ENCODE data around the gene ZSCAN9. TPM values are rescaled to one million over a fixed set of nuclear protein-coding genes. Genes with fewer than 3 reads are reported as not detected.
A peak's percentile ranks its signal among the peaks of the same experiment; 100 is the strongest.

Gene ZSCAN9
- total RNA-seq, 2 experiments from 2014 or later, result 2.5 to 3.0 TPM

DNA sequence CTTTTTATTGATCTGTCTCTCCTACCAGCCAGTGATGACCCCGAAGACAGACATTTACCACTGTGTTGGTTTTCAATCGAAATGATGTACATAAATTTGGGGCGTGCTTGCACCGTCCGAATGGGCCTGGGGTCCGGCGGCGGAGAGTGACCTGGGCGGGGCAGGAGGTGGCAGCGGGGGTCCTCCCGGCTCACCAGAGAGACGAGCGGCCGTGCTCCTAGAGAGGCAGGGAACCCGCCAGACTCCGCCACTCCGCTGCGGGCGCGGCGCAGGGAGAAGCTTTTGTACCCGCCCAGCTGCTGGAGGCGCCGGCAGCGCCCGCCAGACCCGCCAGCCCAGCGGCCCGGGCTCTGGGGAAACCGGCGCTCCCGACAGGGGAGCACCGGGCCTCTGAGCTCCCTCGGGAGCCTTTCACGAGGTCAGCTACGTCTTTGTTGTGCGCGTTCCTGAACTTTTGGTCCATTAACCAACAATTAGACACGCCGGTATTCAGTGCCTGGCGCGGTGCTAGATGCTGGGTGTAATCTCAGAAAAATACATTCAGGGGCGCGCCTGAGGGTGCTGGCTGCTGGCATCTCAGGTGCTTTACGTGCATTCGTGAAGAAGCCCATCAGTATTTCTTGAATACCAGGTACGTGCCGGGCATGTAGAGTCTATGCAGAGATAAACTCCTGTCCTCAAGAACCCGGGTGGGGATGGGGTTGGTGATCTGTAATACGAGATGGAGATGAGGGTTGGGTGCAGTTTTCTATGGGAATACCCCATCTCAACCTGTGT lies 56.4 kb downstream of the ZSCAN9 start, which contains the start of gene PGBD1:
Gene PGBD1, plus strand, starts transcription at position 285 of the 777 bp plus-strand sequence. CDS start 2,242 bp downstream, outside the sequence.
- ATAC-seq (peak; percentile 96), DNase-seq (peak; percentile 73)
- Mint-ChIP-seq H3K9me3 (no peaks in the 10 kb centered on the region), H3K27me3 (peaks cover 10% of the 10 kb centered on the region), H3K4me1 (ENCODE audit: low read depth) (peaks cover 13% of the 10 kb centered on the region), H3K27ac (no peak within 1 kb of the TSS), H3K36me3 (ENCODE audit: low read depth) (peaks cover 10% of the 10 kb centered on the region), H3K4me3 (peak within 1 kb of the TSS; percentile 83)
- POLR2A ChIA-PET, result no interaction called here
- intact Hi-C loops (cut with micrococcal nuclease), result no loop called here
- CTCF ChIA-PET, result interaction anchor here (1.0 to 1.8 kb wide), 4 partner anchors 12 to 75 kb away, joined by 3 to 4 read pairs (median 3); partner anchors contain the start of gene ZSCAN26
- TF ChIP-seq, protein P1, sequence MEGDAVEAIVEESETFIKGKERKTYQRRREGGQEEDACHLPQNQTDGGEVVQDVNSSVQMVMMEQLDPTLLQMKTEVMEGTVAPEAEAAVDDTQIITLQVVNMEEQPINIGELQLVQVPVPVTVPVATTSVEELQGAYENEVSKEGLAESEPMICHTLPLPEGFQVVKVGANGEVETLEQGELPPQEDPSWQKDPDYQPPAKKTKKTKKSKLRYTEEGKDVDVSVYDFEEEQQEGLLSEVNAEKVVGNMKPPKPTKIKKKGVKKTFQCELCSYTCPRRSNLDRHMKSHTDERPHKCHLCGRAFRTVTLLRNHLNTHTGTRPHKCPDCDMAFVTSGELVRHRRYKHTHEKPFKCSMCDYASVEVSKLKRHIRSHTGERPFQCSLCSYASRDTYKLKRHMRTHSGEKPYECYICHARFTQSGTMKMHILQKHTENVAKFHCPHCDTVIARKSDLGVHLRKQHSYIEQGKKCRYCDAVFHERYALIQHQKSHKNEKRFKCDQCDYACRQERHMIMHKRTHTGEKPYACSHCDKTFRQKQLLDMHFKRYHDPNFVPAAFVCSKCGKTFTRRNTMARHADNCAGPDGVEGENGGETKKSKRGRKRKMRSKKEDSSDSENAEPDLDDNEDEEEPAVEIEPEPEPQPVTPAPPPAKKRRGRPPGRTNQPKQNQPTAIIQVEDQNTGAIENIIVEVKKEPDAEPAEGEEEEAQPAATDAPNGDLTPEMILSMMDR (IDR thresholded peaks at IDR 0.05), result no peak

DNA sequence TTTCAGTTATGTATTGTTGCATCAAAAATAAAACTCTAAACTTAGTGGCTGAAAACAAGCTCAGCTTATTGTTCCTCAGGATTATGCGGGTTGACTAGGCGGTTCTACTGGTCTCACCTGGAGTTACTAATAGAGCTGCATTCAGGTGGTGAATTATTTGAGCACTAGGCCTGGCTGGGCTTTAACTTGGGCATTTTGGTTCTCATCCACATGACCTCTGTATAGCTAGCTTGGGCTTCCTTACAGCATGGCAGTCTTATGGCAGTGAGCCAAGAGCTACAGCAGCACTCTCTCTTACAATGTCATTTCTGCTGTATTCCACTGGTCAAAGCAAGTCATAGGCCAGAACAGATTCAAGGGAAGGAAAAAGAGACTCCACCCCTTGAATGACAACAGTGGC lies 57.9 kb downstream of the ZSCAN9 start:
- TF ChIP-seq, protein P1 (IDR thresholded peaks at IDR 0.05), result no peak
- ChIA-PET CTCF (interaction anchor here (0.9 to 2.1 kb wide), 3 partner anchors 11 to 73 kb away, joined by 3 to 7 read pairs (median 3); no protein-coding TSS in a partner anchor), POLR2A (interaction anchor here (1.3 kb wide), 1 partner anchor 16 kb away, joined by 3 read pairs; the partner anchor contains the start of gene ZSCAN26)
- no peak overlapping the region for H3K27ac Mint-ChIP-seq
- no peak for ATAC-seq
- peaks cover 10% of the 10 kb centered on the region for H3K36me3 Mint-ChIP-seq (ENCODE audit: low read depth)
- peaks cover 13% of the 10 kb centered on the region for H3K4me1 Mint-ChIP-seq (ENCODE audit: low read depth)
- DNase-seq, result peak; percentile 13
- H3K27me3 Mint-ChIP-seq, result peaks cover 10% of the 10 kb centered on the region
- intact Hi-C loops (cut with micrococcal nuclease), result no loop called here
- H3K9me3 Mint-ChIP-seq, result no peaks in the 10 kb centered on the region
- H3K4me3 Mint-ChIP-seq, result no peak overlapping the region

Other genes with a start within 250 kb of the ZSCAN9 start
- gene ZNF165, start 144.7 kb upstream of the ZSCAN9 start, total RNA-seq, result 1 to 10 TPM; 3.5 to 3.6 TPM
- 1 to 10 TPM; 2.0 to 2.3 TPM for gene ZSCAN16, start 100.7 kb upstream of the ZSCAN9 start, total RNA-seq
- gene ZKSCAN8, start 83.4 kb upstream of the ZSCAN9 start, total RNA-seq, result 10 to 100 TPM; 18.9 to 20.3 TPM
- 1 to 10 TPM; 3.5 to 3.6 TPM for gene ZKSCAN4, start 27.0 kb downstream of the ZSCAN9 start, total RNA-seq
- not detected for gene NKAPL, start 34.0 kb downstream of the ZSCAN9 start, total RNA-seq
- gene ZSCAN26, start 41.9 kb downstream of the ZSCAN9 start, total RNA-seq, result 1 to 10 TPM; 3.6 to 3.8 TPM
- 1 to 10 TPM; 2.2 to 2.4 TPM for gene PGBD1, start 56.3 kb downstream of the ZSCAN9 start, total RNA-seq
- 1 to 10 TPM; 1.6 to 2.0 TPM for gene ZSCAN31, start 110.9 kb downstream of the ZSCAN9 start, total RNA-seq
- 1 to 10 TPM; 2.3 to 3.0 TPM for gene ZKSCAN3, start 124.7 kb downstream of the ZSCAN9 start, total RNA-seq
- gene ZSCAN12, start 174.5 kb downstream of the ZSCAN9 start, total RNA-seq, result 1 to 10 TPM; 7.1 to 7.4 TPM
- gene ZSCAN23, start 218.2 kb downstream of the ZSCAN9 start, total RNA-seq, result 1 to 10 TPM; 1.1 to 1.6 TPM

Measured in activated CD8-positive, alpha-beta T cell treated with anti-CD3 and anti-CD28 coated beads for 36 hours (primary cell).